K562 (cell line): ENCODE measurements around the gene SFMBT2. TPM values are rescaled to one million over a fixed set of nuclear protein-coding genes. Genes with fewer than 3 reads are reported as not detected.

Experiments used
- E2F8 ChIP-seq: fragments of 450-650 bp; IDR thresholded peaks from 2 replicates; pipeline ENCODE4 v1.7.1; 2018; ENCODE audit warnings: mild to moderate bottlenecking, low read depth; ENCODE audit not compliant: partially characterized antibody
- ZBTB40 ChIP-seq, 2 experiments: fragments of 450-650 bp in 1 of 2; sonication (generic) in 1 of 2; formaldehyde crosslinking in 1 of 2; IDR thresholded peaks; 2 replicates each; pipeline versions ENCODE4 v1.7.1 to v1.9.0; 2016 to 2022; ENCODE audit warnings: inconsistent platforms in 1 of 2, mild to moderate bottlenecking in 1 of 2, missing genetic modification reagents in 1 of 2
- polyA plus RNA-seq, 8 experiments: library from polyadenylated mRNA; depleted of rRNA in 4 of 8; stranded (reverse) in 5 of 8; unstranded in 3 of 8; fragments of >200 nt; fragmentation: Nextera tagmentation in 2 of 8; fragmentation: Illumina TruSeq in 1 of 8; extraction: Ambion mirVana in 2 of 8; extraction: Trizol in 1 of 8; gene quantifications; 2 replicates each; pipeline versions ENCODE4 v1.2.1 to v1.2.3, GENCODE V29; 2011 to 2014; ENCODE audit warnings: inconsistent platforms in 1 of 8, missing spikeins in 1 of 8
- total RNA-seq, 7 experiments: library from RNA; depleted of rRNA in 6 of 7; stranded (reverse); fragments of >200 nt in 6 of 7; fragmentation: Illumina TruSeq in 2 of 7; extraction: Trizol in 2 of 7; gene quantifications; 2 replicates each; pipeline versions ENCODE4 v1.2.1 to v1.2.3, GENCODE V29; 2011 to 2021; ENCODE audit warnings: low replicate concordance in 1 of 7

Gene SFMBT2
- total and polyA plus RNA-seq, 9 of the 15 experiments (the other 6 are each of a cell fraction or from before 2014, with no cell fraction given), result 1.2 to 13.6 (median 7.6) TPM

- peak; percentile 14; the same call in 1 of the 2 replicates for TF ChIP-seq ZBTB40 (IDR thresholded peaks at IDR 0.05)
- no peak for TF ChIP-seq ZBTB40 (CRISPR knock-in tag; IDR thresholded peaks at IDR 0.05)
- TF ChIP-seq E2F8, result no peak
These were observed 177.4 kb downstream of the SFMBT2 start (continued) for GRCh38 chr10:7233259-7233991.
